DOHH2 (cell line): ENCODE data around the gene VSTM2B.

Source experiments
- H3F3A ChIP-seq: fragments of 200-600 bp; sonication (generic), shearing (Covaris generic); 2 replicates; pipeline ENCODE4 v1.6.0; 2016; ENCODE audit warnings: antibody characterized with exemption, mild to moderate bottlenecking; ENCODE audit not compliant: control insufficient read depth, insufficient read depth
- H3K27ac ChIP-seq: fragments of 200-600 bp; sonication (generic); 2 replicates; pipeline ENCODE4 v1.5.1; 2014; ENCODE audit warnings: low read depth, mild to moderate bottlenecking, low read length, moderate library complexity
- H3K27me3 ChIP-seq: fragments of 200-600 bp; sonication (generic); 2 replicates; pipeline ENCODE4 v1.6.1; 2014; ENCODE audit warnings: mild to moderate bottlenecking, low read length, mixed read lengths; ENCODE audit not compliant: control insufficient read depth
- H3K36me3 ChIP-seq: fragments of 200-600 bp; sonication (generic); 2 replicates; pipeline ENCODE4 v1.6.1; 2014; ENCODE audit warnings: mild to moderate bottlenecking, low read length, moderate library complexity, mixed read lengths; ENCODE audit not compliant: control insufficient read depth
- H3K4me1 ChIP-seq: fragments of 200-600 bp; sonication (generic); 2 replicates; pipeline ENCODE4 v1.6.1; 2014; ENCODE audit warnings: mild to moderate bottlenecking, low read length, mixed read lengths; ENCODE audit not compliant: control insufficient read depth
- H3K4me2 ChIP-seq: fragments of 200-600 bp; sonication (generic); 2 replicates; pipeline ENCODE4 v1.6.0; 2014; ENCODE audit warnings: mild to moderate bottlenecking, low read length, moderate library complexity
- H3K4me3 ChIP-seq: fragments of 200-600 bp; sonication (generic); 2 replicates; pipeline ENCODE4 v1.5.1; 2014; ENCODE audit warnings: mild to moderate bottlenecking, low read length, mixed read lengths
- H3K79me2 ChIP-seq: fragments of 200-600 bp; sonication (generic); 2 replicates; pipeline ENCODE4 v1.6.1; 2014; ENCODE audit warnings: mild to moderate bottlenecking, low read length, mixed read lengths; ENCODE audit not compliant: control insufficient read depth
- H3K9me2 ChIP-seq: fragments of 200-600 bp; sonication (generic); replicated peaks from 2 replicates; pipeline ENCODE4 v1.6.1; 2014; ENCODE audit warnings: mild to moderate bottlenecking, low read length, mixed read lengths; ENCODE audit not compliant: control insufficient read depth
- H3K9me3 ChIP-seq: fragments of 200-600 bp; sonication (generic); 2 replicates; pipeline ENCODE4 v1.6.1; 2014; ENCODE audit warnings: antibody characterized with exemption, low read length, mixed read lengths; ENCODE audit not compliant: control insufficient read depth, insufficient read depth
- H4K20me1 ChIP-seq: fragments of 200-600 bp; sonication (generic); 2 replicates; pipeline ENCODE4 v1.6.0; 2014; ENCODE audit warnings: low read depth, mild to moderate bottlenecking, antibody characterized with exemption, low read length, moderate library complexity; ENCODE audit not compliant: control insufficient read depth, insufficient read depth
- EZH2phosphoT487 ChIP-seq: fragments of 200-600 bp; sonication (generic); IDR thresholded peaks from 2 replicates; pipeline ENCODE4 v1.6.1; 2017; ENCODE audit warnings: borderline replicate concordance, mild to moderate bottlenecking, antibody characterized with exemption, low read length, moderate library complexity, mixed read lengths
- TF ChIP-seq, protein P1 (sequence below): fragments of 200-600 bp; sonication (generic); IDR thresholded peaks from one replicate; pipeline ENCODE4 v1.5.1; 2014; ENCODE audit warnings: antibody characterized with exemption, mild to moderate bottlenecking, low read depth, low read length; ENCODE audit not compliant: poor library complexity, severe bottlenecking

VSTM2B gene

DNA sequence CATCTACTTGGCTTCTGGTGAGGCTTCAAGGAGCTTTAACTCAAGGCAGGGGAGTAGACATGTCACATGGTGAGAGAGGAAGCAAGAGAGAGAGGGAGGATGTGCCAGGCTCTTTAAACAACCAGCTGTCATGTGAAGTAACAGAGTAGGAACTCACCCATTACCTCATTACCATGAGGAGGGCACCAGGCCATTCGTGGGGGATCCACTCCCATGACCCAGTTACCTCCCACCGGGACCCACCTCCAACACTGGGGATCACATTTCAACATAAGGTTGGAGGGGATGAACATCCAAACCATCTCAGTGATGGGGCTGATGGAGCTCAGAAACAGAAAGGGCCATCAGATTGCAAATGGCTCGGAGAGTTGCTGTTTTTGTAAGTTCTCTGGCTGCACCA, 12.9 kb downstream of the VSTM2B start:
- Histone ChIP-seq H3K27ac (no peak overlapping the region), H3K27me3 (no peaks in the 10 kb centered on the region), H3K9me3 (no peaks in the 10 kb centered on the region), H3K4me3 (no peak overlapping the region), H3K79me2 (no peaks in the 10 kb centered on the region), H3K9me2 (no peaks in the 10 kb centered on the region), H3K36me3 (no peaks in the 10 kb centered on the region), H4K20me1 (no peaks in the 10 kb centered on the region), H3K4me1 (no peaks in the 10 kb centered on the region), H3K4me2 (no peak overlapping the region), H3F3A (no peaks in the 10 kb centered on the region)
- no peak for TF ChIP-seq EZH2phosphoT487
- TF ChIP-seq, protein P1, sequence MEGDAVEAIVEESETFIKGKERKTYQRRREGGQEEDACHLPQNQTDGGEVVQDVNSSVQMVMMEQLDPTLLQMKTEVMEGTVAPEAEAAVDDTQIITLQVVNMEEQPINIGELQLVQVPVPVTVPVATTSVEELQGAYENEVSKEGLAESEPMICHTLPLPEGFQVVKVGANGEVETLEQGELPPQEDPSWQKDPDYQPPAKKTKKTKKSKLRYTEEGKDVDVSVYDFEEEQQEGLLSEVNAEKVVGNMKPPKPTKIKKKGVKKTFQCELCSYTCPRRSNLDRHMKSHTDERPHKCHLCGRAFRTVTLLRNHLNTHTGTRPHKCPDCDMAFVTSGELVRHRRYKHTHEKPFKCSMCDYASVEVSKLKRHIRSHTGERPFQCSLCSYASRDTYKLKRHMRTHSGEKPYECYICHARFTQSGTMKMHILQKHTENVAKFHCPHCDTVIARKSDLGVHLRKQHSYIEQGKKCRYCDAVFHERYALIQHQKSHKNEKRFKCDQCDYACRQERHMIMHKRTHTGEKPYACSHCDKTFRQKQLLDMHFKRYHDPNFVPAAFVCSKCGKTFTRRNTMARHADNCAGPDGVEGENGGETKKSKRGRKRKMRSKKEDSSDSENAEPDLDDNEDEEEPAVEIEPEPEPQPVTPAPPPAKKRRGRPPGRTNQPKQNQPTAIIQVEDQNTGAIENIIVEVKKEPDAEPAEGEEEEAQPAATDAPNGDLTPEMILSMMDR = no peak

DNA sequence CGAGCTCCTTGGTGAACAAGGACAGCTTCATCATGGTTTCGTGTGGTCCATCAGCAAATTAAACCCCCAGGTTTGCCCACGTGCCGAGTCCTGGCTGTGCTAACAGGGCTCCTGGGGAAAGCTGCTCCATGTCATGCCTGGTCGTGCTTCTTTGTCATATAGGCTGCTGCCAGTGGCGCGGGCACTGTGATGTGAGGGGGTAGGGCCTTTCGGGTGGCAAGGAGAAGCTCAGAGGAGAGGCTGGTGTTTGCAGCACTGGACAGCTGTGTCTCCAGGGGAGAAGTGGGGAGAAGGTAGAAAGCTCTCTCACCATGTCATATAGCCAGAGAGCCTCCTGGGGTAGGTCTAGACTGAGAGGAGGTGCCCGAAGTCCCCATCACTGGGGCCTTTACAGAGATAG, 13.3 kb downstream of the VSTM2B start:
- H4K20me1 ChIP-seq = no peaks in the 10 kb centered on the region
- H3K4me2 ChIP-seq = no peak overlapping the region
- TF ChIP-seq, protein P1 = no peak
- no peak for TF ChIP-seq EZH2phosphoT487
- H3K79me2 ChIP-seq = no peaks in the 10 kb centered on the region
- no peaks in the 10 kb centered on the region for H3K27me3 ChIP-seq
- no peaks in the 10 kb centered on the region for H3K4me1 ChIP-seq
- H3K9me3 ChIP-seq = no peaks in the 10 kb centered on the region
- no peaks in the 10 kb centered on the region for H3K36me3 ChIP-seq
- H3K27ac ChIP-seq = no peak overlapping the region
- no peaks in the 10 kb centered on the region for H3F3A ChIP-seq
- no peaks in the 10 kb centered on the region for H3K9me2 ChIP-seq
- H3K4me3 ChIP-seq = no peak overlapping the region

DNA sequence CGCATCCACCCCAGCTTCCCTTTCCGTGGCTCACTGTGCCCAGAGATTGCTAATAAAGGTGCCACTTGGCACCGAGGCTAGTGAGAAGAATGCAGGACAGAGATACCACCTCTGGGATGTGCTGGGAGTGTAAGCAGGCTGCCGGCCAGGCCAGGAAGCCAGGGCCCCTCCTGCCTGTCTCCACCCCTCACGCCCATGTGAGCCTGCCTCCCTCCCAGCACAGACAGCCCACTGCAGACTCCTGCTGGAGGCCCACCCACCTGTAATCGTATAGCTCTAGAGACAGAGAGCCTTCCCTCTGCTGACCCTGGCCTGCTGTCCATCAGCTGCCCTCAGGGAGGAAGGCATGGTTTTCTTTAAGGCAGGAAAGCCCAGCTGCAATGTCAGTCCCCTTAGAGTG, 13.9 kb downstream of the VSTM2B start:
- Histone ChIP-seq H3K27ac (no peak overlapping the region), H3K9me2 (no peaks in the 10 kb centered on the region), H3K79me2 (no peaks in the 10 kb centered on the region), H3F3A (no peaks in the 10 kb centered on the region), H3K4me2 (no peak overlapping the region), H3K36me3 (no peaks in the 10 kb centered on the region), H3K4me3 (no peak overlapping the region), H3K27me3 (no peaks in the 10 kb centered on the region), H3K4me1 (no peaks in the 10 kb centered on the region), H3K9me3 (no peaks in the 10 kb centered on the region), H4K20me1 (no peaks in the 10 kb centered on the region)
- no peak for TF ChIP-seq EZH2phosphoT487

DNA sequence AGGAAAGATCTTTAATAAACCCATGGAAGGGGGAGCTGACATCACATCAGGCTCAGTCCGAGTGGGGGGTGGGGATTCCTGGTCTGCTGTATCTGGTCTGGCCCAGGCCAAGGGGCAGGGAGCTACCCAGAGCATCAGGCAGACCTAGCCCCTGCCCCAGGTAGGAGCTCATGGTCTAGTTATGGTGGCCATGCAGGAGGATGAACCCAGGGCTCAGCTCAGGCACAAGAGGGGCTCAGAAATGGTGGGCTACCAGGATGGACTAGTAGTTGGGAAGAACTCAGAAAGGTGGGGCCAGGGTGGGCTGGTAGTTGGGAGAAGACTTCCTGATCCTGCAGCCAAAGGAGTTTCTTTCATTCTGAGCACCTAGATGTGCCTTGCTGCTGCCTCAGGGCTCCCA, 14.3 kb downstream of the VSTM2B start:
- TF ChIP-seq, protein P1 = no peak
- no peak for TF ChIP-seq EZH2phosphoT487
- no peaks in the 10 kb centered on the region for H3F3A ChIP-seq
- H3K9me2 ChIP-seq = no peaks in the 10 kb centered on the region
- H3K27ac ChIP-seq = no peak overlapping the region
- H3K4me2 ChIP-seq = no peak overlapping the region
- no peaks in the 10 kb centered on the region for H3K79me2 ChIP-seq
- no peaks in the 10 kb centered on the region for H3K9me3 ChIP-seq
- H3K4me3 ChIP-seq = no peak overlapping the region
- no peaks in the 10 kb centered on the region for H4K20me1 ChIP-seq
- no peaks in the 10 kb centered on the region for H3K27me3 ChIP-seq
- no peaks in the 10 kb centered on the region for H3K36me3 ChIP-seq
- H3K4me1 ChIP-seq = no peaks in the 10 kb centered on the region
